GM23248 (cell line): Measurements from ENCODE around the gene TMPRSS2. TPM values are rescaled to one million over a fixed set of nuclear protein-coding genes. Genes with fewer than 3 reads are reported as not detected.

ENCODE experiments used
- DNase-seq: peaks from one replicate; pipeline ENCODE4 v3.0.0-alpha.2; 2015
- H2AFZ ChIP-seq: fragments of 200-600 bp; sonication (generic); 2 replicates; pipeline ENCODE4 v1.6.1; 2016; ENCODE audit warnings: antibody characterized with exemption
- H3F3A ChIP-seq: fragments of 200-600 bp; sonication (generic); 2 replicates; pipeline ENCODE4 v1.6.1; 2016; ENCODE audit warnings: mild to moderate bottlenecking, antibody characterized with exemption, mixed run types; ENCODE audit not compliant: insufficient read depth
- H3K27ac ChIP-seq: fragments of 200-600 bp; sonication (generic); 2 replicates; pipeline ENCODE4 v1.5.1; 2016; ENCODE audit warnings: mild to moderate bottlenecking
- H3K27me3 ChIP-seq: fragments of 200-600 bp; sonication (generic); replicated peaks from 2 replicates; pipeline ENCODE4 v1.6.1; 2016; ENCODE audit warnings: mild to moderate bottlenecking; ENCODE audit not compliant: insufficient read depth
- H3K36me3 ChIP-seq: fragments of 200-600 bp; sonication (generic); 2 replicates; pipeline ENCODE4 v1.6.1; 2016; ENCODE audit warnings: low read depth, mild to moderate bottlenecking
- H3K4me1 ChIP-seq: fragments of 200-600 bp; sonication (generic); 2 replicates; pipeline ENCODE4 v1.6.1; 2016; ENCODE audit warnings: mild to moderate bottlenecking; ENCODE audit not compliant: insufficient read depth
- H3K4me2 ChIP-seq: fragments of 200-600 bp; sonication (generic); one replicate; pipeline ENCODE4 v1.6.1; 2016; ENCODE audit warnings: mild to moderate bottlenecking; ENCODE audit not compliant: unreplicated experiment
- H3K4me3 ChIP-seq: fragments of 200-600 bp; sonication (generic); 2 replicates; pipeline ENCODE4 v1.5.1; 2016; ENCODE audit warnings: mild to moderate bottlenecking
- H3K79me2 ChIP-seq: fragments of 200-600 bp; sonication (generic); 2 replicates; pipeline ENCODE4 v1.6.1; 2016; ENCODE audit warnings: mild to moderate bottlenecking; ENCODE audit not compliant: insufficient read depth
- H3K9ac ChIP-seq: fragments of 200-600 bp; sonication (generic); 2 replicates; pipeline ENCODE4 v1.6.1; 2016; ENCODE audit warnings: mild to moderate bottlenecking
- H3K9me2 ChIP-seq: fragments of 200-600 bp; sonication (generic); 2 replicates; pipeline ENCODE4 v1.6.1; 2016; ENCODE audit warnings: mixed run types, mild to moderate bottlenecking, moderate library complexity; ENCODE audit not compliant: insufficient read depth
- H3K9me3 ChIP-seq: fragments of 200-600 bp; sonication (generic); one replicate; pipeline ENCODE4 v1.6.1; 2017; ENCODE audit warnings: low read depth
- H4K20me1 ChIP-seq: fragments of 200-600 bp; sonication (generic); 2 replicates; pipeline ENCODE4 v1.6.0; 2016; ENCODE audit not compliant: insufficient read depth
- EZH2 ChIP-seq: fragments of 200-600 bp; sonication (generic); IDR thresholded peaks from 2 replicates; pipeline ENCODE4 v1.6.1; 2018; ENCODE audit warnings: antibody characterized with exemption, mild to moderate bottlenecking; ENCODE audit not compliant: insufficient read depth, poor library complexity, severe bottlenecking
- EZH2phosphoT487 ChIP-seq: fragments of 200-600 bp; sonication (generic); IDR thresholded peaks from 2 replicates; pipeline ENCODE4 v1.6.1; 2018; ENCODE audit warnings: antibody characterized with exemption, moderate library complexity, mild to moderate bottlenecking, low read depth; ENCODE audit not compliant: insufficient read depth
- WGBS, 2 experiments: methylation state at CpG; one replicate each; pipeline ENCODE4 v1.1.6; 2015 to 2017; ENCODE audit warnings: low lambda C conversion rate in 2 of 2, low coverage in 1 of 2; ENCODE audit errors: missing lambda C conversion rate in 2 of 2; 5-methylcytosine and 5-hydroxymethylcytosine counted together
- in situ Hi-C: fragments of 300-500 bp; cut with MboI; formaldehyde crosslinking; loops from 2 replicates; pipeline ENCODE4 v1.15.0; 2020
- polyA plus RNA-seq: library from polyadenylated mRNA; unstranded; fragments of >200 nt; fragmentation: Nextera tagmentation; extraction: Ambion mirVana; gene quantifications from 2 replicates; pipeline ENCODE4 v1.2.1, GENCODE V29; 2016
- total RNA-seq: library from RNA; depleted of rRNA; stranded (reverse); fragments of >200 nt; shearing (Covaris generic); gene quantifications from 2 replicates; pipeline ENCODE4 v1.2.3, GENCODE V29; 2014

Gene TMPRSS2
- total and polyA plus RNA-seq, 2 experiments from 2014 or later, result not detected

- in situ Hi-C loops, result no loop called here
- peaks cover 56% of the 10 kb centered on the region for H3K27me3 ChIP-seq
Observed at GRCh38 chr21:41504030-41504429, 3.9 kb downstream of the TMPRSS2 start.

DNA sequence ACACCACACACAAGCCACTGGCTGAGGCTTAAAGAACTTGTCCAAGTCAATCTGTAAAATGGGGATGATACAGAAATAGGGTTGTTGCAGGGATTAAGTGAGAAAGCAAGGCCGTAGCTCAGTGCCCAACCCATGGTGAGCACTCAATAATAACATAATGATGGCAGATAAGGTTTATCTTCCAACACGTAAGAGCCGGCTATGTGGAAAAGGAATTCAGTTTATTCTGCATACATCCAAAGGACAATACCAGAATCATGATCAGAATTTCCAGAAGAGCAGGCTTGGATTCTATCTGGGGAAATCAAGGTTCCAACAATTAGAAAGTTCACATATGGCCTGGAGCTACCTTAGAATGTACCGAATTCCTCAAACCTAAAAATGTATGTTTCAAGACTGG, 4.6 kb downstream of the TMPRSS2 start:
- Histone ChIP-seq H3K27ac (no peak overlapping the region), H3K4me2 (no peak overlapping the region), H3K4me3 (no peak overlapping the region), H4K20me1 (no peaks in the 10 kb centered on the region), H3K9me3 (no peaks in the 10 kb centered on the region), H3K27me3 (peaks cover 53% of the 10 kb centered on the region), H3F3A (no peaks in the 10 kb centered on the region), H3K9me2 (no peaks in the 10 kb centered on the region), H3K4me1 (no peaks in the 10 kb centered on the region), H3K9ac (no peak overlapping the region), H2AFZ (no peak overlapping the region), H3K36me3 (no peaks in the 10 kb centered on the region), H3K79me2 (no peaks in the 10 kb centered on the region)
- 83 to 86% methylated on average over 4 of the region's 4 CpGs for WGBS, 2 experiments
- TF ChIP-seq EZH2phosphoT487 (no peak), EZH2 (no peak)
- in situ Hi-C loops, result no loop called here
- no peak for DNase-seq

More at GRCh38 chr21:41504030-41504429, 3.9 kb downstream of the TMPRSS2 start:
- Histone ChIP-seq H3K36me3 (no peaks in the 10 kb centered on the region), H3F3A (no peaks in the 10 kb centered on the region), H3K9ac (no peak overlapping the region), H3K4me3 (no peak overlapping the region), H3K4me1 (no peaks in the 10 kb centered on the region), H4K20me1 (no peaks in the 10 kb centered on the region), H3K4me2 (no peak overlapping the region), H3K79me2 (no peaks in the 10 kb centered on the region), H2AFZ (no peak overlapping the region), H3K27ac (no peak overlapping the region), H3K9me3 (no peaks in the 10 kb centered on the region), H3K9me2 (no peaks in the 10 kb centered on the region)
- TF ChIP-seq EZH2 (no peak), EZH2phosphoT487 (no peak)
- DNase-seq, result no peak
- 45 to 47% methylated on average over 5 of the region's 5 CpGs for WGBS, 2 experiments

GRCh38 chr21:41501919-41502318, 6.0 kb downstream of the TMPRSS2 start:
- no peaks in the 10 kb centered on the region for H4K20me1 ChIP-seq
- H3K4me1 ChIP-seq, result no peaks in the 10 kb centered on the region
- no peaks in the 10 kb centered on the region for H3K9me2 ChIP-seq
- TF ChIP-seq EZH2phosphoT487 (no peak), EZH2 (no peak)
- no peak overlapping the region for H3K4me2 ChIP-seq
- H3K9me3 ChIP-seq, result no peaks in the 10 kb centered on the region
- no peak overlapping the region for H2AFZ ChIP-seq
- 40 to 43% methylated on average over 7 of the region's 7 CpGs for WGBS, 2 experiments
- H3K79me2 ChIP-seq, result no peaks in the 10 kb centered on the region
- no peaks in the 10 kb centered on the region for H3F3A ChIP-seq
- H3K27ac ChIP-seq, result no peak overlapping the region
- no peaks in the 10 kb centered on the region for H3K36me3 ChIP-seq
- DNase-seq, result peak; percentile 21
- no peak overlapping the region for H3K9ac ChIP-seq
- in situ Hi-C loops, result no loop called here
- no peak overlapping the region for H3K4me3 ChIP-seq
- peaks cover 46% of the 10 kb centered on the region for H3K27me3 ChIP-seq

DNA sequence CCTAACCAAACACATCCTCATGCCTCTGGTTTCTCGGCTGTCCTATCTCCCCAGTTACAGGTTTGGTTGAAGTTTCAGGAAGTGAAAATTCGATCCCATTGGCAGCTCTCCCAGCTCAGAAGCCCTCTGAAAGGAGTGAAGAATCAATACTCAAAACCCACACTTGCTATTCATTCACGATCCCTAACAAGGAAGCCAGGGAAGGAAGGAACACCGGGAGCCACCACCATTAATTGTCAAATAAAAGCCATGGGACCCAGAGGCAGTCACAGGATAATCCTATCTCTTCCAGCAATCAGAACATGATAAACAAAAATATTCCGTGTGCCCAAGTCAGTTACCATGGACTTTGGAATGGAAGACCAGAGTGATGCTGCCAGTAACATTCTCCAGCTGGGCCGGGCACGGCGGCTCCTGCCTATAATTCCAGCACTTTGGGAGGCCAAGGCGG, 7.0 kb downstream of the TMPRSS2 start:
- H3K9me3 ChIP-seq, result no peaks in the 10 kb centered on the region
- no peaks in the 10 kb centered on the region for H3K79me2 ChIP-seq
- no peaks in the 10 kb centered on the region for H3F3A ChIP-seq
- WGBS, 2 experiments, result 72 to 78% methylated on average over 9 of the region's 9 CpGs
- no peak overlapping the region for H2AFZ ChIP-seq
- in situ Hi-C loops, result no loop called here
- H3K4me3 ChIP-seq, result no peak overlapping the region
- no peaks in the 10 kb centered on the region for H3K36me3 ChIP-seq
- no peaks in the 10 kb centered on the region for H4K20me1 ChIP-seq
- no peak overlapping the region for H3K9ac ChIP-seq
- H3K4me2 ChIP-seq, result no peak overlapping the region
- H3K27me3 ChIP-seq, result peaks cover 36% of the 10 kb centered on the region
- TF ChIP-seq EZH2phosphoT487, result no peak
- TF ChIP-seq EZH2, result no peak
- H3K4me1 ChIP-seq, result no peaks in the 10 kb centered on the region
- H3K27ac ChIP-seq, result no peak overlapping the region
- DNase-seq, result no peak
- H3K9me2 ChIP-seq, result no peaks in the 10 kb centered on the region

DNA sequence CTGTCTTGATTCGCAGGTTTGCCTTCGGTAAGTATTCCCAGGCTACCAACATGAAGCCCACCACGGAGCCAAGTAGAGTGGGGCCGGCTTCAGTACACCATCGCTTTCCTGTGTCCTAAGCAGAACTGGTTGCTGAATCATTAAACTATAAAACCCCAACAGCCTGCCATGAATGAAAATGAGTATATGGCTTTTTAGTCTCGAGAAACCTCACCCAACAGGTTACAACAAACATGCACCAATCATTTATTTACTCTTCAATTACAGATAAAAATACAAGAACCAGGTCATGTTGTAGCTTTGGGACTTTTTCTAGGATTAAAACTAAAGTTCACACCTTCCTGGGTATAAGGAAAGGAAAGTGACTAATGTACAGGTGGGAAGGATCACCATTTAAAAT, 7.6 kb downstream of the TMPRSS2 start:
- 69 to 71% methylated on average over 6 of the region's 6 CpGs for WGBS, 2 experiments
- H3K9me3 ChIP-seq, result no peaks in the 10 kb centered on the region
- H3F3A ChIP-seq, result no peaks in the 10 kb centered on the region
- no peaks in the 10 kb centered on the region for H3K9me2 ChIP-seq
- H3K4me3 ChIP-seq, result no peak overlapping the region
- H3K4me1 ChIP-seq, result no peaks in the 10 kb centered on the region
- no peak overlapping the region for H2AFZ ChIP-seq
- H3K27me3 ChIP-seq, result peaks cover 33% of the 10 kb centered on the region
- H3K4me2 ChIP-seq, result no peak overlapping the region
- no peaks in the 10 kb centered on the region for H3K79me2 ChIP-seq
- no peak overlapping the region for H3K9ac ChIP-seq
- no peaks in the 10 kb centered on the region for H3K36me3 ChIP-seq
- TF ChIP-seq EZH2 (no peak), EZH2phosphoT487 (no peak)
- no peak for DNase-seq
- in situ Hi-C loops, result no loop called here
- H4K20me1 ChIP-seq, result no peaks in the 10 kb centered on the region
- no peak overlapping the region for H3K27ac ChIP-seq
